Esophagus squamous epithelium (tissue), 4 donors: Measurements from ENCODE around the gene SPOCD1.

ENCODE experiments used
- CTCF ChIP-seq, 6 experiments: fragments of 450-650 bp in 4 of 6; fragments of 200-600 bp in 2 of 6; sonication (generic) in 2 of 6; IDR thresholded peaks; one replicate each; pipeline ENCODE4 v1.5.1; 2016 to 2019; ENCODE audit warnings: antibody characterized with exemption in 6 of 6, mild to moderate bottlenecking in 4 of 6, moderate library complexity in 4 of 6
- POLR2A ChIP-seq, 4 donors: fragments of 450-650 bp; IDR thresholded peaks; one replicate each; pipeline ENCODE4 v1.6.1; 2017; ENCODE audit warnings: antibody characterized with exemption in 4 of 4, mild to moderate bottlenecking in 4 of 4, moderate library complexity in 3 of 4

GRCh38 chr1:31769720-31770390, 46.0 kb downstream of the SPOCD1 start:
- TF ChIP-seq CTCF (IDR thresholded peaks at IDR 0.05): no peak
- no peak for TF ChIP-seq POLR2A (IDR thresholded peaks at IDR 0.05)
